Testis (tissue), 3 donors: Measurements from ENCODE around the gene ADAMTS19. TPM values are rescaled to one million over a fixed set of nuclear protein-coding genes. Genes with fewer than 3 reads are reported as not detected.

Experiments
- DNase-seq: peaks from one replicate; pipeline ENCODE4 v3.0.0-alpha.2; 2019
- H3K27ac ChIP-seq, 2 donors: fragments of 200-600 bp; sonication (generic); one replicate each; pipeline ENCODE4 v1.5.1; 2019
- H3K27me3 ChIP-seq: fragments of 200-600 bp; sonication (generic); one replicate; pipeline ENCODE4 v1.5.1; 2019
- H3K36me3 ChIP-seq: fragments of 200-600 bp; sonication (generic); one replicate; pipeline ENCODE4 v1.5.1; 2017; ENCODE audit warnings: low read depth; ENCODE audit errors: missing control alignments
- H3K4me1 ChIP-seq: fragments of 200-600 bp; sonication (generic); one replicate; pipeline ENCODE4 v1.5.1; 2019
- H3K4me3 ChIP-seq, 2 donors: fragments of 200-600 bp; sonication (generic); one replicate each; pipeline ENCODE4 v1.5.1; 2017 to 2019
- H3K9me3 ChIP-seq: fragments of 200-600 bp; sonication (generic); one replicate; pipeline ENCODE4 v1.5.1; 2017
- CTCF ChIP-seq, 3 experiments: fragments of 450-650 bp in 2 of 3; fragments of 200-600 bp in 1 of 3; sonication (generic) in 1 of 3; IDR thresholded peaks; one replicate each; pipeline ENCODE4 v1.5.1; 2016 to 2019; ENCODE audit warnings: antibody characterized with exemption in 3 of 3, mild to moderate bottlenecking in 2 of 3, moderate library complexity in 1 of 3
- POLR2A ChIP-seq: fragments of 450-650 bp; IDR thresholded peaks from one replicate; pipeline ENCODE4 v1.6.1; 2017; ENCODE audit warnings: antibody characterized with exemption, mild to moderate bottlenecking, moderate library complexity
- WGBS, 2 donors: methylation state at CpG; one replicate each; pipeline ENCODE4 v1.1.5; 2018; 5-methylcytosine and 5-hydroxymethylcytosine counted together
- intact Hi-C: fragments of 100-400 bp; cut with DNase I; formaldehyde crosslinking; loops from one replicate; pipeline ENCODE4 v1.15.1; 2023; ENCODE audit warnings: low total_unique reads
- polyA plus RNA-seq: library from polyadenylated mRNA; stranded (reverse); fragments of 350-450 nt; fragmentation: Illumina TruSeq; extraction: RNeasy Lipid Tissue Mini Kit (QIAGEN cat#74804); gene quantifications from one replicate; pipeline ENCODE4 v1.2.3, GENCODE V29; 2014; ENCODE audit warnings: low read depth, low replicate concordance; ENCODE audit not compliant: insufficient read depth
- total RNA-seq, 2 donors: library from RNA; depleted of rRNA; stranded (reverse); fragments of >200 nt; gene quantifications; one replicate each; pipeline ENCODE4 v1.2.3, GENCODE V29; 2016

Gene ADAMTS19
- total and polyA plus RNA-seq, 3 donors from 2014 or later = 0.90 to 4.6 (median 2.6) TPM

- intact Hi-C loops = no loop called here
Measured at GRCh38 chr5:129653057-129653375, 192.9 kb downstream of the ADAMTS19 start.

GRCh38 chr5:129653442-129653841 is 193.3 kb downstream of the ADAMTS19 start:
- Histone ChIP-seq H3K4me3 (no peak overlapping the region), H3K9me3 (no peaks in the 10 kb centered on the region), H3K27ac (no peak overlapping the region), H3K36me3 (no peaks in the 10 kb centered on the region), H3K4me1 (no peaks in the 10 kb centered on the region), H3K27me3 (no peaks in the 10 kb centered on the region)
- intact Hi-C loops = no loop called here
- TF ChIP-seq CTCF (IDR thresholded peaks at IDR 0.05) = no peak
- TF ChIP-seq POLR2A = no peak
- WGBS, 2 donors = 85 to 90% methylated on average over 4 of the region's 4 CpGs
- no peak for DNase-seq

More at GRCh38 chr5:129653057-129653375, 192.9 kb downstream of the ADAMTS19 start:
- DNase-seq = no peak
- no peak overlapping the region for H3K27ac ChIP-seq
- no peaks in the 10 kb centered on the region for H3K9me3 ChIP-seq
- 50 to 52% methylated on average over 2 of the region's 2 CpGs for WGBS, 2 donors
- no peak for TF ChIP-seq POLR2A
- no peak for TF ChIP-seq CTCF (IDR thresholded peaks at IDR 0.05)
- no peaks in the 10 kb centered on the region for H3K4me1 ChIP-seq
- H3K36me3 ChIP-seq = no peaks in the 10 kb centered on the region
- no peaks in the 10 kb centered on the region for H3K27me3 ChIP-seq
- H3K4me3 ChIP-seq = no peak overlapping the region

- Histone ChIP-seq H3K27me3 (no peaks in the 10 kb centered on the region), H3K27ac (no peak overlapping the region), H3K4me1 (no peaks in the 10 kb centered on the region), H3K4me3 (no peak overlapping the region), H3K9me3 (no peaks in the 10 kb centered on the region), H3K36me3 (no peaks in the 10 kb centered on the region)
- 75 to 78% methylated on average over 2 of the region's 2 CpGs for WGBS, 2 donors
- intact Hi-C loops = no loop called here
- no peak for DNase-seq
- TF ChIP-seq CTCF (IDR thresholded peaks at IDR 0.05) (no peak), POLR2A (no peak)
Measured at GRCh38 chr5:129656952-129657351, 196.9 kb downstream of the ADAMTS19 start.

GRCh38 chr5:129658801-129659200 is 198.7 kb downstream of the ADAMTS19 start:
- Histone ChIP-seq H3K27me3 (no peaks in the 10 kb centered on the region), H3K9me3 (no peaks in the 10 kb centered on the region), H3K4me3 (no peak overlapping the region), H3K36me3 (no peaks in the 10 kb centered on the region), H3K27ac (no peak overlapping the region), H3K4me1 (no peaks in the 10 kb centered on the region)
- WGBS, 2 donors = 58 to 67% methylated on average over 1 of the region's 1 CpG
- no peak for DNase-seq
- intact Hi-C loops = no loop called here
- TF ChIP-seq POLR2A (no peak), CTCF (IDR thresholded peaks at IDR 0.05) (no peak)

GRCh38 chr5:129661366-129662035 is 201.4 kb downstream of the ADAMTS19 start:
- 82 to 83% methylated on average over 6 of the region's 6 CpGs for WGBS, 2 donors
- Histone ChIP-seq H3K27me3 (no peaks in the 10 kb centered on the region), H3K36me3 (no peaks in the 10 kb centered on the region), H3K4me1 (no peaks in the 10 kb centered on the region), H3K4me3 (no peak overlapping the region), H3K9me3 (no peaks in the 10 kb centered on the region), H3K27ac (no peak overlapping the region)
- intact Hi-C loops = no loop called here
- TF ChIP-seq POLR2A = no peak
- TF ChIP-seq CTCF (IDR thresholded peaks at IDR 0.05) = no peak
- DNase-seq = no peak
